Osteocyte (in vitro differentiated cells): Measurements from ENCODE around the gene SND1. TPM values are rescaled to one million over a fixed set of nuclear protein-coding genes. Genes with fewer than 3 reads are reported as not detected.
"Not testable (repeated sequence)": the region's sequence is repeated elsewhere in the genome, so short reads cannot be mapped to it uniquely, and the experiment has no call there.

Experiments used
- DNase-seq: peaks from one replicate; pipeline ENCODE4 v3.0.0; 2021; ENCODE audit warnings: mixed read lengths; ENCODE audit not compliant: unreplicated experiment; ENCODE audit errors: extremely low spot score
- H3K27ac Mint-ChIP-seq: one replicate; pipeline ENCODE4 v1.8.0; 2021; ENCODE audit warnings: mild to moderate bottlenecking, mixed read lengths; ENCODE audit not compliant: unreplicated experiment
- H3K27me3 Mint-ChIP-seq: one replicate; pipeline ENCODE4 v1.8.0; 2021; ENCODE audit warnings: mixed read lengths; ENCODE audit not compliant: unreplicated experiment
- H3K36me3 Mint-ChIP-seq: one replicate; pipeline ENCODE4 v1.8.0; 2021; ENCODE audit warnings: mixed read lengths; ENCODE audit not compliant: unreplicated experiment
- H3K4me1 Mint-ChIP-seq: one replicate; pipeline ENCODE4 v1.8.0; 2021; ENCODE audit warnings: mixed read lengths; ENCODE audit not compliant: unreplicated experiment
- H3K4me3 Mint-ChIP-seq: one replicate; pipeline ENCODE4 v1.8.0; 2021; ENCODE audit warnings: mild to moderate bottlenecking, moderate library complexity, mixed read lengths; ENCODE audit not compliant: unreplicated experiment
- H3K9me3 Mint-ChIP-seq: one replicate; pipeline ENCODE4 v1.8.0; 2021; ENCODE audit warnings: mixed read lengths; ENCODE audit not compliant: unreplicated experiment
- total RNA-seq: library from RNA; stranded (reverse); gene quantifications from 2 replicates; pipeline ENCODE4 v1.2.1, GENCODE V29; 2021
- TF ChIP-seq, protein P1 (sequence below): fragments of 200-600 bp; sonication (generic); IDR thresholded peaks from 2 replicates; pipeline ENCODE4 v1.5.0; 2021; ENCODE audit warnings: antibody characterized with exemption, mild to moderate bottlenecking, moderate library complexity

The SND1 gene
- total RNA-seq, 1 donor from 2014 or later = 229 TPM

DNA sequence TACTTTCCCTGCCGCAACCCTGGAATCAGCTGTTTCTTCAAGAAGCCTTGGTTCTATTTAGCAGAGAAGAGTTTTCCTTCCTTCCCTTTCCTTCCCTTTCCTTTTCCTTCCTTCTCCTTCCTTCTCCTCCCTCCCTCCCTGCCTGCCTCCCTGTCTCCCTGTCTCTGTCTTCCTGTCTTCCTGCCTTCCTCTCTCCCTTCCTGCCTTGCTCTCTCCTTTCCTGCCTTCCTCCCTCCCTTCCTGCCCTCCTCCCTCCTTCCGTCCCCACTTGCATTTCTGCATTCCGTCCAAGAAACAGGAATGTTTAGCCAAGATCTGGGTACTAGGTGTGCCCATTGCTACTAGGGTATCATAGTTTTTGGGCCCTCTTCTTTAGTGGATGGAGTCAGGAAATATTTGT is 21.9 kb downstream of the SND1 start:
- Mint-ChIP-seq H3K4me1 (peaks cover 26% of the 10 kb centered on the region), H3K27ac (peak overlapping the region; percentile 27), H3K27me3 (no peaks in the 10 kb centered on the region), H3K9me3 (no peaks in the 10 kb centered on the region), H3K36me3 (peaks cover 14% of the 10 kb centered on the region), H3K4me3 (no peak overlapping the region)
- TF ChIP-seq, protein P1, sequence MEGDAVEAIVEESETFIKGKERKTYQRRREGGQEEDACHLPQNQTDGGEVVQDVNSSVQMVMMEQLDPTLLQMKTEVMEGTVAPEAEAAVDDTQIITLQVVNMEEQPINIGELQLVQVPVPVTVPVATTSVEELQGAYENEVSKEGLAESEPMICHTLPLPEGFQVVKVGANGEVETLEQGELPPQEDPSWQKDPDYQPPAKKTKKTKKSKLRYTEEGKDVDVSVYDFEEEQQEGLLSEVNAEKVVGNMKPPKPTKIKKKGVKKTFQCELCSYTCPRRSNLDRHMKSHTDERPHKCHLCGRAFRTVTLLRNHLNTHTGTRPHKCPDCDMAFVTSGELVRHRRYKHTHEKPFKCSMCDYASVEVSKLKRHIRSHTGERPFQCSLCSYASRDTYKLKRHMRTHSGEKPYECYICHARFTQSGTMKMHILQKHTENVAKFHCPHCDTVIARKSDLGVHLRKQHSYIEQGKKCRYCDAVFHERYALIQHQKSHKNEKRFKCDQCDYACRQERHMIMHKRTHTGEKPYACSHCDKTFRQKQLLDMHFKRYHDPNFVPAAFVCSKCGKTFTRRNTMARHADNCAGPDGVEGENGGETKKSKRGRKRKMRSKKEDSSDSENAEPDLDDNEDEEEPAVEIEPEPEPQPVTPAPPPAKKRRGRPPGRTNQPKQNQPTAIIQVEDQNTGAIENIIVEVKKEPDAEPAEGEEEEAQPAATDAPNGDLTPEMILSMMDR = no peak
- no peak for DNase-seq

DNA sequence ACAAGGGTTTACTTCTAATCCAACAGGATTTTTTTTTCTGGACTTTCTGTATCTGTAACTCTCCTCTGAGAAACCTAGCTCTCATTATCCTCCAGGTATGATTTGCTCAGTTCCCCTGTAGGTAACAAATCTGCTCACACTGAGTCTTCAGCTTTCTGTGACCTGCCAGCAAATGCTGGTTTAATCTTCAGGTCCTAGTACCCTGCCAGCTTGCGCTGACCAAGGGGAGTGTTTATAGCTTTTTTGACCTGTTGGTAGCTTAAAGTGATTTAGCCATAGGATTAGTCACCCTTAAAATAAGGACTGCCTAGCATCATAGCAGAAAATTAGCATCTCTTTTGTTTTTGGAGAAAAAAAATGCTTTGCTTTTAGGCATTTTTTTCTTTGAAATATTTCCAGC is 22.4 kb downstream of the SND1 start:
- no peaks in the 10 kb centered on the region for H3K9me3 Mint-ChIP-seq
- DNase-seq = no peak
- TF ChIP-seq, protein P1 = no peak
- peaks cover 14% of the 10 kb centered on the region for H3K36me3 Mint-ChIP-seq
- H3K4me3 Mint-ChIP-seq = no peak overlapping the region
- H3K27me3 Mint-ChIP-seq = no peaks in the 10 kb centered on the region
- no peak overlapping the region for H3K27ac Mint-ChIP-seq
- H3K4me1 Mint-ChIP-seq = peaks cover 29% of the 10 kb centered on the region

DNA sequence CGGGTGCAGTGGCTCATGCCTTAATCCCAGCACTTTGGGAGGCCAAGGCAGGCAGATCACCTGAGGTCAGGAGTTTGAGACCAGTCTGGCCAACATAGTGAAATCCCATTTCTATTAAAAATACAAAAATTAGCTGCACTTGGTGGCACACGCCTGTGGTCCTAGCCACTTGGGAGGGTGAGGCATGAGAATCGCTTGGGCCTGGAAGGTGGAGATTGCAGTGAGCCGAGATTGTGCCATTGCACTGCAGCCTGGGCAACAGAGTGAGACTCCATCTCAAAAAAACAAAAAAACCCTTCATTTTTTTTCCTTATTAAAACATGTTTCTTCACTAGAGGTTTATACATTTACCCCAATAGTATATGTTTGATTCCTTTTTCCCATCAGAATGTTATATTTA is 22.9 kb downstream of the SND1 start:
- H3K36me3 Mint-ChIP-seq = peaks cover 19% of the 10 kb centered on the region
- H3K9me3 Mint-ChIP-seq, DNase-seq, H3K27me3 Mint-ChIP-seq, H3K27ac Mint-ChIP-seq, H3K4me3 Mint-ChIP-seq: not testable (repeated sequence)
- H3K4me1 Mint-ChIP-seq = peaks cover 32% of the 10 kb centered on the region

DNA sequence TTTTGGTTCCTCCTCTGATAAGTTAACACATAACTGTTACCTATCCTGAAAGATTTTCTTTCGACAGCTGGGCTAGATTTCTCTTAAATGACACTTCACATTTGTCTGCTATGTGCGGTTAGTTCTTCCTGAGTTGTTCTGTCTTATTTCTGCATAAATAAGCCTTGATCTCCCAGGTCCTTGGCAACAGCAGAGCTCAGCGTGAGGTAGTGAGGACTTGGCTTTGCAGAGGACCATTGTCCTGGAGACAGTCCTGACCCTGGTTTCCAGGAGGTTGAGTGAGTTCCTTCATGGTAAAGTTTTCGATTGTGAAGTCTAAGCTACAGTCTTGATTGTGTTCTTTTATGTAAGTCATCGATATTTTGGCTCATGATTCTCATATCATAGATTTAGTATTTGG is 23.7 kb downstream of the SND1 start:
- Mint-ChIP-seq H3K4me1 (peaks cover 32% of the 10 kb centered on the region), H3K27ac (no peak overlapping the region), H3K9me3 (peaks cover 8% of the 10 kb centered on the region), H3K36me3 (peaks cover 24% of the 10 kb centered on the region), H3K4me3 (no peak overlapping the region), H3K27me3 (no peaks in the 10 kb centered on the region)
- TF ChIP-seq, protein P1 = no peak
- no peak for DNase-seq

DNA sequence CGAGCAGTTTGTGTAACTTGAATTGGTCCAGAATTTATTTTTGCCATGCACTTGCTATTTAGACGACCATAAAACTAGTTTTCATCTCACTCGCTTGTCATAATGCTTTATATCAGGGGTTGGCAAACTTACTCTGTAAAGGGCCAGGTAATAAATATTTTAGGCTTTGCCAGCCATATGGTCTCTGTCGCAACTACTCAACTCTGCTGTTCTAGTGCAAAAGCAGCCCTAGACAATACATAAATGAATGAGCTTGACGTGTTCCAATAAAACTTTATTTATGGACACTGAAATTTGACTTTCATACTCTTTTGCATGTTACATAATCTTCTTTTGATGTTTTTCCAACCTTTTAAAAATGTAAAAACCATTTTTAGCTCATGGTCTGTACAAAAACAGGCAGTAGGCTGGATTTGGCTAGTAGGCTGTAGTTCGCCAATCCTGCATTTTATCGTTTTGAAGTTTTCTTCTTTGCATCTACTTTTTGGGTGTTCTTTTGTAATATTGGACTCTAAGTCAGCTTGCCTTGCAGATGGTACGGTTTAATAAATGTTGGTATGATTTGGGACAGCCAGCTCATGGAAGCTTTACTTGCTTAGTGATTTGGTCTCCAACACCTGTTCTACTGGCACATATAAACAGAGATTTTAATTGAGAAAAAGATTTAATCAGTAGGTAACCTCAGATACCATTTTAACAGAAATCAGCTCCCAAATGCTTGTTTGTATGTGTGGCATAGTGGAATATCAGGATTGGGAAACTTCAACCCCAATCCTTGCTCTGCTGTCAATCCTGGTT is 25.6 kb downstream of the SND1 start:
- Mint-ChIP-seq H3K4me3 (no peak overlapping the region), H3K9me3 (peaks cover 9% of the 10 kb centered on the region), H3K36me3 (peaks cover 29% of the 10 kb centered on the region), H3K4me1 (peaks cover 32% of the 10 kb centered on the region), H3K27me3 (no peaks in the 10 kb centered on the region), H3K27ac (peak overlapping the region; percentile 66)
- DNase-seq = no peak
- TF ChIP-seq, protein P1 = no peak
